Activated CD8-positive, alpha-beta memory T cell treated with anti-CD3 and anti-CD28 coated beads, Interleukin-2, amount 50 U/mL, for 1 hour (primary cell): Measurements from ENCODE around the gene OR4C12.
"Not testable (repeated sequence)": the region's sequence is repeated elsewhere in the genome, so short reads cannot be mapped to it uniquely, and the experiment has no call there.

ENCODE experiments used
- DNase-seq: peaks from one replicate; pipeline ENCODE4 v3.0.0-alpha.2; 2020; ENCODE audit errors: extremely low read depth

Gene OR4C12

DNA sequence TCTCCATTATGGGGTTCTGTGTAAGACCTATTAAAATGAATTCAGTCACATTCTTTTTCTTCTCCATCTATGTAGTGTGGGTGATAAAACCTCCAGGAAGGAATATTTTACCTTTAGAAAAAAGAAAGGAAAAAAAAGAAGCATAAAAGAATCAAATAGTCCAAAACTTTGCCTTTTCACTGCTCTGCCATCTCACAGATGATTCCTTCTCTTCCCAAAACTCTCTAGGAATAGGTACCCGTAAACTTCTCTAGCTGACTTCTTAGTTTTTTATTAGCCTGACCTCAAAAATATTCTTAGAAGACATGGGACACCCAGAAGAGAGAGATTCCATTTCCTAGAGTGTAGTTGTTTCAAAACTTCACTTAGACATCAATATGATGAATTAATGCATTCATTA lies at the start of gene OR4C12:
Gene OR4C12 (minus strand): TSS at position 101 of the 400 bp plus-strand sequence. CDS start 34 bp downstream, at position 67.
- DNase-seq = not testable (repeated sequence)

DNA sequence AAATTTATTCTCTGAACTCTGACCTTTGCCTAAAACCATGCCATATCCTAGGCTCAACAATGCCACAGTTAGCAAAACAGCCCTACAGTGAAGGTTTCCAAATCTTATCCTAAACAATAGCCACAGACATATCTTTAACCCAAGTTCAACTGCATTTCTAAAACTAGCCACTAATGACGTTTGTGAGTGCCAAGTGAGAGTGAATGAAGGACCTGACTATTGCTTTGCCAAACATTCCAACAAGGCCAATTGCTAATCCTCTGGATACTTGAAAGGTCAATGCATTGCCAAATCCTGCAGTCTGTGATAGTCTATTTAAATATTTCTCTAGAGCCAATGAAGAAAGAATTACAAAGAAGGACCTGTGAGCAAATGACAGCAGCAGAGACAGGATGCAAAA lies 47.9 kb upstream of the OR4C12 start:
- DNase-seq = no peak

DNA sequence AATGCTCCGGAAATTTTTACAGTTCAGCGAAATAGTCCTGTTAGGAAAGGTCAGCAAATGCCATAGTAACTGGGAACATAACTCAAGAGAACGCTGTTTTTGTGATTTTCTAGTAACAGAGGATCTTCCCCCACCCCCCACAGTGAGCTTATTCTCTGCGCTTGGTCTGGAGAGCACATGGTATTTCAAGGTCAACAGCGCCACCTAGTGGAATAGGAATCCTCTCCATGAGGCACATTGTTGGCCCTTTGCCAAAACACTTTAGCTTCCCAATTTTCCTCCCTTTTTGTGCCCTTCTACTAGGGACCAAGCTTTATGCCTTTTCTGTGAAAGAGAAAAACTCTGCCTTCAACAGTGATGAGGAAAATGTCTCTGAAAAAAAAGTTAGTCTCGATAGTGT lies 13.2 kb upstream of the OR4C12 start:
- DNase-seq = no peak

- not testable (repeated sequence) for DNase-seq
Observed at GRCh38 chr11:49973439-49973838, 8.9 kb downstream of the OR4C12 start.

DNA sequence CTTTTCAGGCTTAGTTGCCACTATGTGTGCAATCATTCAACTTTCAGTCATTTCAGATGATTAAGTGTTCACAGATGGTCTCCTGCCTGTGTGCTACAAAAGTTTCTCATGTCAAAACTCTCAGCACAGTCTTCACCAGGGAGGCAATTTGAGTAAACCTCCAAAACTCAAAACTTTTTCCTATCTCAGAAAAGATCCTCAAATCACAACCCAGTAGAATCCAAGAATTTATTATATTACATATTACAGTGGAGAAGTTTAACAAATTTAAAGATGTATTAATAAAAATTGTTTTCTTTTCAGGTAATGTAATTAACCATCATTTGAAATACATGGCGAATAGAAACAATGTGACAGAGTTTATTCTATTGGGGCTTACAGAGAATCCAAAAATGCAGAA lies 30.2 kb downstream of the OR4C12 start, which contains the start of gene OR4C13:
Gene OR4C13 (plus strand): TSS at position 301 of the 400 bp plus-strand sequence. CDS start 32 bp downstream, at position 333.
- DNase-seq = no peak

GRCh38 chr11:49948701-49949100 lies 33.6 kb downstream of the OR4C12 start:
- not testable (repeated sequence) for DNase-seq
